HTR-8/SVneo (cell line): ENCODE results near the gene PNPT1.
"Not testable (repeated sequence)": the region's sequence is repeated elsewhere in the genome, so short reads cannot be mapped to it uniquely, and the experiment has no call there.

Experiments
- DNase-seq: peaks from one replicate; pipeline ENCODE4 v3.0.0; 2011; ENCODE audit warnings: low spot score, mixed read lengths; ENCODE audit not compliant: insufficient read length
- FAIRE-seq: peaks from 2 replicates; lab custom pipeline; 2011; peaks lifted over from hg19 to GRCh38; lab: Jason Lieb, UNC

The PNPT1 gene

DNA sequence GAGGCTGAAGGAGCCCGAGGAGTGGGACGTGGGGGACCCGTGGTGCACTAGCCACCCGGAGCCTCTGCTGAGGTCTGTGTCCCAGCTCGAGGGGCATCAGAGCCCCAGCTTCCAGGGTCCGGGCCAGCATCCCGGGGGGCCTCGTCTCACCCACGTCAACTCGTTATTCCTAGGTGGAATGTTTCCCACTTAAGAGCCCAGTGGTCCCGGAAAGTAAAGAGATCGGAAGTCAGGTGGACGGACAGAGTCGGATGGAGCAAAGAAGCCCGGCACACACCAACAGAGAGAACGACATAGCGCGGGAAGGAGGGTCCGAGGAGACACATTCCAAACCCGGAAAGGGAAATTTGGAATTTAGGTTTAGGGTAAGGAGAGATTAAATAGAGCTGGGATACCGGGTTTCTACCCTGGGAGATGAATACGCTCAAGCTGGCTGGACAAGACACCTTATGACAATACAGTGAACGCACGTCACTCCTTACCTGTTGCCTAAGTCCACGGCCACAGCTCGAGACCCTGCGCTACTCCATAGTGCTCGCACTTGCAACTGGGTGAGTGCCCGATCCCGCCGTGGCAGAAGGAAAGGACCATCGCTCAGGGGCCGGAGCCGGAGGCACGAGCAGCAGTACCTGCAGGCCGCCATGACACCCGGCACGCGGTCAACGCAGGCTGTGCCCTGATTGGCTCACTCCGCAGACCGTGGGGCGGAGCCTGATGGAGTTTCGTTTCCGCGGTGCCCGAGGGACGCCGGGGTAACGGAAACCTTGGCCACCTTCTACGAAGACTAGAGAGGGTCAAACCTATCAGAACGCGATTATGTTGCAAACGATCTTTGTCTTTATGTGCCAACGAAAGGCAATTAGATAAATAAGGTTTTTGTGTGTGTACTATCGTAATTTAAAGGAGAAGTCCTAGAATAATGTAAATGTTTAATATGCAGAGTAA lies at the start of gene PNPT1:
PNPT1 (minus strand) TSS at position 664 of the 945 bp plus-strand sequence; CDS start at position 643, 21 bp downstream.
- DNase-seq (peak; percentile 99), FAIRE-seq (peak; percentile 99)

DNA sequence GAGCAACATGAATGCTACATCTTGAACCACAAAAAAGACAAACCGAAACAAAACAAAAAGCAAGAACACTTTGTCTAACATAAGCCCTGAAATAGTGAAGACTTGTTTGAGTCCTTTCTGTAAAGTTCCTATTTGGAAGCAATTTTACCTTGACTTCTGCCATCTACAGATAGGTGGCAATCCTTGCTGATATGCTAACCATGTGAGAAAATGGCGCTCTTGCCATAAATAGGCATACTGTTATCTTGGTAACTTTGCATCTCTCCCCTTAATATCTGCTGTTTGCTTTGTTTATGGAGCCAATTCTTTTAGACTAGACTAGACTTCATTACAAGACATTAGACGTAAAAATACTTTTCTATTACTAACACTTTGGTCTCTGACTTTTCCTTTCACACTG lies 49.4 kb upstream of the PNPT1 start:
- FAIRE-seq (no peak), DNase-seq (no peak)

DNA sequence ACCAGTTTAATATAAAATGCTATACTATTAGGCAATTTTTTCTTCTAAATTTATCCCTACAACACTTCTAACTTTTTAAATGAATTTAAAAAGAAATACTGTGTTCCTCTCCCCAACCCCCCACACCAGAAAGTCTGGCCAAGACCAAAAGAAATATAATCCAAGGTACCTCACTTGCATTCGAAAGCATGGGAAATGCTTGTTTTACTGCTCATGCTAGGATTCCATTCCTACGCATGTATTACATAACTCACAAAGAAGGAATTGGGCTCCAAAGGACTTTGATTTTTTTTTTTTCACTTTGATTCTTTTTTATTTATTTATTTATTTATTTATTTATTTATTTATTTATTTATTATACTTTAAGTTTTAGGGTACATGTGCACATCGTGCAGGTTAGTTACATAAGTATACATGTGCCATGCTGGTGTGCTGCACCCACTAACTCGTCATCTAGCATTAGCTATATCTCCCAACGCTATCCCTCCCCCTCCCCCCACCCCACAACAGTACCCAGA lies 42.4 kb upstream of the PNPT1 start:
- FAIRE-seq, DNase-seq: not testable (repeated sequence)

DNA sequence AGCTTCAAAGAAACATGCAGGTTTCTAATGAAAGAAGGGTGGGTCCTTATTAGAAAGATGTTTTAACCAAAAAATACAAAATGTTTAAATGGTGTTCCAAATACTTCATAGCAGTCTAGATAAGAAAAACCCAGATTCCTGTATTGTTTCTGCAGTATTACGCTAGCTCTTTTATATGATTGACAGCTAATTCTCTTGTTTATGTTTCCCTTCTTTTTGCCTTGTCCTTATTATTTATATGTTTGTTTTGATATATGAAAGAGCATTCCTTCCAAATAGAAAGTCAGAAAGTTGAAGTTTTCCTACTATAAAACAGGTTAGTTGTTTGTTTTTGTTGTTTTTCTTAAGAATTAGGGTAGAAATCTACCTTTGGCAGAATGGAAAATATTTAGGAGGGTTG lies 41.1 kb upstream of the PNPT1 start:
- DNase-seq (no peak), FAIRE-seq (no peak)

DNA sequence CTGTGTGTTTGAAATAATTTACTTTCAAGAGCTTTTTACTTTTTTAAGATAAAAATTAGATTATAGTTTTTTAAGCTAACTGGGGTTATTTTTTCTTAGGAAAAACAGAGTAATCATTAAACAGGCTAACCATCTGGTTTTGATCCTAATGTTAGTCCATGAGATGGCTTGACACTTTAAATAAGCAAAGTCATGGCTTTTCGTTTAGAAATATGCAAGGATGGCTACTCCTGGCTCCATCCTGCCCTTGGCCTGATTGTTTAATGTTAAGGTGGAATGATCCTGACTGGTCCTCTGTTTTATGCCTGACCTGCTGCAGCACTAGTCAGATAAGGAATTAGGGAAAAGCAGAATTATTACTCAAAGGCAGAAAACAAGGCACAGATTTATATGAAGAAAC lies 39.7 kb upstream of the PNPT1 start:
- no peak for FAIRE-seq

DNA sequence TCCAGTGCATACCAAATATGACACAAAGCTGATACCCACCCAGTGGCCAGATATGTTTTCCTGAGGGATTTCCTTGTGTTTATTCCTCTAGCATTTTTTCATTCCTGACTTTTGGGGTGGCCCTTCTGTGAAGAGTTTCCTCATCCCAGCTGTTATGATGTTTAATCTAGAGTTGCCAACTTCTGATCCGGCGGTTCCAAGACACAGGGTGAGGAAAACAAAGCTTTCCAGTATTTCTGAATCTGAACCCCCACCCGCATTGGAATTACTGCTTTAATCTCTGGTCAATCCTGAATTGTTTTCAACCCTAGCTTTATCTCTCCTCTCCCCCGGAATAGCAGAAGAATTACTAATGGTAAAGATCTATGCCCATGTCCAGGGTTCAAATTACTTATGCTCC lies 39.2 kb upstream of the PNPT1 start:
- DNase-seq = no peak
- FAIRE-seq = no peak

More for the DNA sequence above, 39.7 kb upstream of the PNPT1 start:
- DNase-seq = no peak

DNA sequence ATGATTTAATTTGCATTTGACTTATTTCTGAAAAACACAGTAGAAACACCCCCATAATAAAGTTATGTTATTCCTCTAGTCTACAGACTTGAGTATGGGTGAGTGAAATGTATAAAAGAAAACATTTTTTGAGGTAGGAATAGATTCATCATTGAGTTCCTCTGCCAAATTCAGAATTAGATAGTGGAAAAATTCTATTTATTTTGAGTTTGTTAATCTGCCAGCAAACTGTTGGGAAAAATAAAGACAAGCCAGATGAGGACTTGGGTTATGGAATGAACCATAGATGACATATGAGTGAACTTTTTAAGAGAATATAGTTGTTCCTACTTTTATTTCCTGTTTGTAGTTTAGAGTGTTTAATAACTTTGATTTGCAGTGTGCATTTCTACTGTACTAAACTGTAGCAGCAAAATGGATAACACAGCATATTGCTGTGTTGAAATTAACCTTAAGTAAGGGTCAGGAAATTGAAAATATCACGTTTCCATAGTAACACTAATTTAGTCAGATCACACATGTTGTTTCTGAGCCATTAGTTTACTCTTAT lies 35.6 kb upstream of the PNPT1 start:
- no peak for FAIRE-seq

DNA sequence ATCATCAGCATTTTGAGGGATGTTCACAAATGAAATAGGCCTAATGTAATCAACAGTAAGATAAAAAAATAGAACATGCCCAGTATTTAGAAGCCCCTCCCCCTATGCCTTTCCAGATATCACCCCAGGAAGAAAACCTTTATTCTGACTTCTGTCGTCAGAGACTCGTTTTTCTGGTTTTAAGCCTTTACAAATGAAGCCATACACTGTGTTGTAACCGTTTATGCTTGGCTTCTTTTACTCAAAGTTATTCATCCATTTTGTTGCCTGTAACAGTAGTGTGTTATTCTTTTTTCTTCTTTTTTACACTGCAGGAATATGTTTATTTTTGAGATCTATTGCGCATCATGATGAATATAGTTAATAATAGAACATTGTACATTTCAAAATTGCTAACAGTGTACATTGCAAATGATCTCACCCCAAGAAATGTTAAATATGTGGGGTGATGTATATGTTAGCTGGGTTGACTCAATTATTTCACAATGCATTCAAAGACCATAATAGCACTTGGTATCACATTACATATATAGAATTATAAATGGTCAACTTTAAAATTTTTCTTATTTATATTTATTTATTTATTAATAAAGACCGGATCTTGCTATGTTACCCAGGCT lies 28.1 kb upstream of the PNPT1 start:
- FAIRE-seq = no peak
- no peak for DNase-seq

More for the DNA sequence above, 35.6 kb upstream of the PNPT1 start:
- no peak for DNase-seq

DNA sequence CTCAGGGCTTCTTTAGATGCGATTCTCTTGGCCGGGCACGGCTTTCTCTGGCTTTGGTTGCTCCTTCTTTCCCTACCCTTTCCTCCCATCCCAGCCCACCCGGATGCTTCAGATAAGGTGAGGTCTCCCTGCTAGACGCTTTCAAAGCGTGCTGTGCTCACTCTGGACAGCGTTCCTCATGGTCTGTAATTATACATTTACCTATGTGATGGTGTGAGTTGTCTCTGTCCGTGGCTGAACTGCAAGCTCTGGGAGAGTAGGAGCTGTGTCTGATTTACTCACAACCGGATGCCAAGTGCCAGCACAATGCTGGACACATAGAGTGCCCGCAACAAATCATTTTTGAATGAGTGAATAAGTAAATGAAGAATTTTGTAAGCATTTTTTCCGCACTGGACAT lies 26.8 kb upstream of the PNPT1 start:
- DNase-seq = no peak
- FAIRE-seq = no peak

DNA sequence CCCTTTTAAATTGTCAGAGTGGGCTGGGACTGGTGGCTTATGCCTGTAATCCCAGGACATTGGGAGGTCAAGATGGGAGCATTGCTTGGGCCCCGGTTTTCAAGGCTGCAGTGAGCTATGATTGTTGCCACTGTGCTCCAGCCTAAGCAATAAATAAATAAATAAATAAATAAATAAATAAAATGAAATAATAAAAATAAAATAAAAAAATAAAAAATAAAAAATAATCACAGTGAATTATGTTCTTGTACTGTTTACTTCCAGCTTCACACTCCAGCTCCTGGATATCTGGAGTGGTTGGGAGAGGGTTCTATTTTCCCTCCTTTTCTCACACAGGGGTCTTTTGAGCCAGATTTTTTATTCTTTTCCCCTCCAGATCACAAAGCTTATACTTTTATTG lies 26.2 kb upstream of the PNPT1 start:
- FAIRE-seq (no peak), DNase-seq (no peak)

DNA sequence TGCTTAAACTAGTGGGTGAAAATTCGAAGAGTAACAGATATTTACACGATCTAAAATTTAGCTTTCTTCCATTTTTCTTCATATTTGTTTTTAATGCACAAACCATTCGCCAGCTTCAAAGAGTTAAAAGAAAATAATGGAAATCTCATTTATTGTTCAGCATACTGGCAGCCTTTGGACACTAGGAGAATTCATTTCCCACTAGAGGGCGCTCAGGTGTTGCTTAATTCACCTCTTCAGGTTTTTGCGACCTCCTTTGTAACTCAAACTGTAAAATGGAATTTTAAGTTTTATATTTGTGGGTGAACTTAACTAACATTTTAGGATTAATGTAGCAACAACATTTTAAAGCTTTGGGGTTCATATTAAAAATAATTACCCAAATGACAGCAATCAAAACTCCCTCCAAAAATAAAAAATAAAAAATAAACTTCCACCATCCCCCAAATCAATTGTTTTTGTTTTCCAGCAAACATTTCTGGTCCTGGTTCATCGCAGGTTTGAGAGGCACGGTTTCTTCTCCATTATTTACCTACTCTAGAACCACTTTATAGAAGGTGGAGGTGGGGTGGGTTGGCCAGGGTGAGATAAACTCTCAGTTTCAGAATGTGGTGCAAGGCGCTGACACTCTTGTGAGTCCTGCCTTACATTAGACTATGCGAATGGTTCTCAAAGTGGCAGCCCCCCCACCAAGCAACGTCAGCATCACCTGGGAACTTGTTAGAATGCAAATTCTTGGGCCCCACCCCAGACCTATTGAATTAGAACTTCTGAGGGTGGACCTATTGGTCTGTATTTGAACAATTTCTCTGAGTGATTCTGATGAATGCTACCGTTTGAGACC lies 24.7 kb upstream of the PNPT1 start:
- peak; percentile 69 for DNase-seq

DNA sequence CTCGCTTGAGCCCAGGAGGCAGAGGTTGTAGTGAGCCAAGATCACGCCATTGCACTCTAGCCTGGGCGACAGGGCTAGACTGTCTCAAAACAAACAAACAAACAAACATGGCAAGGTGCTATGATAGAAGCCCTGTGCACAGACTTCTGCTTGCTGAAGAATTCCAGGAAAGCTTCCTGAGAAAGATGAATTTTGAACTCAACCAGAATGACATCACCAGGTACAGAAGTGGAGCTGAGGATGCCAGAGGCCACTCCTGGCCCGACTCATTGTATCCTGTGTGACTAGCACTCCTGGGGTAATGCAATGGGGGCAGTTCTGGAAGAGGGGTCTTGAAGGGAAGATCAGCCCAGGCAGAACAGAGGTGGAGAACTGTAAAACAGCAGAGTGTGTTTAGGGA lies 22.0 kb upstream of the PNPT1 start:
- no peak for FAIRE-seq

More for the DNA sequence above, 24.7 kb upstream of the PNPT1 start:
- FAIRE-seq = no peak

DNA sequence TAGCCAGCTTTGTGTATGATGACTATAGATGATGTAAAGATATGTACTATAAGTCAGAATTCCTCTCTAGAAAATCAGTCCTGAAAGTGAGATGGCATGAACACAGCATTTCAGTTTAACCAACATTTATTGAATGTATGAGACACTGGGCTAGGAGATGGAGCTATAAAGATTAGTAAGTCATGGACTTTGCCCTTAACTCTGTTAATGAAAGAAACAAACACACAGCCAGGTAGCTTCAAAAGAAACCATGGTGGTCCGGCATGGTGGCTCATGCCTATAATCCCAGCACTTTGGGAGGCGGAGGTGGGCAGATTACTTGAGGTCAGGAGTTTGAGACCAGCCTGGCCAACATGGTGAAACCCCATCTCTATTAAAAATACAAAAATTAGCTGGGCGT lies 21.5 kb upstream of the PNPT1 start:
- FAIRE-seq, DNase-seq: not testable (repeated sequence)

More for the DNA sequence above, 22.0 kb upstream of the PNPT1 start:
- no peak for DNase-seq

DNA sequence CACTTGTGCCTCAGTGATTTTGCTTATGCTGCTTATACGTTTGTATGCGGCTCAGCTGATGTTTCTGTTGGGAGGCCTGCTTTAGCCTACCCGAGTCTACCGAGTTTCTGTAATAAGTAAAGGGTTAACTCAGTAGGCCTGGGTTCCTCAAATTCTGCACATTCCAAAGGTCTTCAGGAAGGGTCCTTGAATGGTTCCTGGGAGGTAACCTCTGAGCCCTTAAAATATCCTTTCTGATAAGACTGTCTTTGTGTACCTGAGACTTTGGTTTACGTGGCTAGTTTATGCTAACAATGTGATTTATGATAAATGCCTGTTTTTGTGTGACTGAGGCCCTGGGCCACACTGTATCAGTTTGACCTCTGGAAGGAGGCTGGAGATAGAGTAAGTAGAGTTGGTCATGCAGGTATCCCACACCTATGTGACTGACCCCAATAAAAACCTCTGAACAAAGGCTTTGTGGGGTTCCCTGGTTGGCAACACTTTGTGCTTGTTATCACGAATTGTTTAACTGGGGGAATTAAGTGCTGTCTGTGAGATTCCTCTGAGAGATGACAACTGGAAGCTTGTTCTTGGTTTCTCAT lies 18.9 kb upstream of the PNPT1 start:
- FAIRE-seq (no peak), DNase-seq (no peak)

DNA sequence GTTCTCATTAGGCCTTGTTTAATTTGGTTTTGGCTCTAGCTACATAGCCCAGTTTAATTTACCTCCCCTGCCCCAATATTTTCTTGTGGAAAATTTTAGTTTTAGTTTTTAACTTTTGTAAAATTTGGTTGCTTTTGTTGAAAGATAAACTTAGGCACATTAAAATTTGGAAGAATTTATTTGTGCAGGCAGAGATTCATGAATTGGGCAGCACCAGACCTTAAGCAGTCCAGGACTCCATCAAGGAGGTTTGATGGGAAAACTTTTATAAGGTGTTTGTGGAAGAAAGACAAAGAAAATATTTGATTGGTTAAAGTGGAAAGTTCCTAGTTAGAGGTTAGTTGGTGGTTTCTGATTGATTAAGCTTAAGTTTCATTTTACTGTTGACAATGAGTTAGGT lies 16.4 kb upstream of the PNPT1 start:
- FAIRE-seq (no peak), DNase-seq (no peak)

DNA sequence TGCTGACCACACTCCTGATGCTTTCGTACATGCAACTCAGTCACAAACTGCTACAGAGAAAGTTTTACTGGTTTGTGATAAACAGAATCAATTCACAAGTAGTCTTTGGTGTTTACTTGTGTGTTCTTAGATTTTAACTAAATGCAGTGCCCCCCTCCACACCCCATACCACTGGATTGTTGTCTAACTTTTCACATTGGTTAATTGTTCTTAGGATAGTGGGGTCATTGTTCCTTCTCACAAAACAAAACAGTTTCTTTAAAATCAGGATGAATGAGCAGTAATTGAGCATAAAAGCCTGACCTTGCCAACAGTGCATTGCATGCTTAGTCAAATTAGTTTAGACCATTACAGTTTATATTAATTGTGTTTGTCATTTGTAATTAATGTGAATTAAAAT lies 14.1 kb upstream of the PNPT1 start:
- DNase-seq = no peak
- no peak for FAIRE-seq

DNA sequence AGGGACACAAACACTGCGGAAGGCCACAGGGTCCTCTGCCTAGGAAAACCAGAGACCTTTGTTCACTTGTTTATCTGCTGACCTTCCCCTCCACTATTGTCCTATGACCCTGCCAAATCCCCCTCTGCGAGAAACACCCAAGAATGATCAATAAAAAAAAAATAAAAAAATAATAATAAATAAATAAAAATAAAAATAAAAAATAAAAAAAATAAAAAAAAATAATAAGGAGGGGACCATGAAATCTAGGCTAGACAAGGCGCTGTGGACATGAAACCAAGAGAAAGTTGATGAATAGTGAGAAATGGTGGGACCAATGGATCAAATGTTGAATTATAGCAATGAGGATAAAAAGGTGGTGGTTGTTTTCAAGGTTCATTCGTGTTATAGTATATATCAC lies 12.6 kb upstream of the PNPT1 start:
- not testable (repeated sequence) for DNase-seq, FAIRE-seq

DNA sequence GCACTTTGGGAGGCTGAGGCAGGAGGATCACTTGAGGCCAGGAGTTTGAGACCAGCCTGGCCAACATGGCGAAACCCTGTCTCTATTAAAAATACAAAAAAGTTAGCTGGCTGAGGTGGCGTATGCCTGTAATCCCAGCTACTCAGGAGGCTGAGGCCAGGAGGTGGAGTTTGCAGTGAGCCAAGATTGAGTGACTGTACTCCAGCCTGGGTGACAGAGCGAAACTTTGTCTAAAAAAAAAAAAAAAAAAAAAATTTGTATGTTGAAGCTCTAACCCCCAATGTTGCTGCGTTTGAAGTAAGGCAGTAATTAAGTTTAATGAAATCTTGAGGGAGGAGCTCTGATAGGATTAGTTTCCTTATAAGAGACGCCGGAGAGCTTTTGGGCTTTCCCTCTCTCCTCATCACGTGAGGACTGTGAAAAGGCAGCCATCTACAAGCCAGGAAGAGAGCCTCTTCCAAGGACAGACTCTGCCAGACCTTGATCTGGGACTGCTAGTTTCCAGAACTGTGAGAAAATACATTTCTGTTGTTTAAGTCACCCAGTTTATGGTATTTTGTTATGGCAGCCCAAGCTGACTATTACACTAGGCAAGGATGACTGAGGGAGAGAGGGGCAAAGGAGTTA lies 11.5 kb upstream of the PNPT1 start:
- DNase-seq = no peak
- no peak for FAIRE-seq

DNA sequence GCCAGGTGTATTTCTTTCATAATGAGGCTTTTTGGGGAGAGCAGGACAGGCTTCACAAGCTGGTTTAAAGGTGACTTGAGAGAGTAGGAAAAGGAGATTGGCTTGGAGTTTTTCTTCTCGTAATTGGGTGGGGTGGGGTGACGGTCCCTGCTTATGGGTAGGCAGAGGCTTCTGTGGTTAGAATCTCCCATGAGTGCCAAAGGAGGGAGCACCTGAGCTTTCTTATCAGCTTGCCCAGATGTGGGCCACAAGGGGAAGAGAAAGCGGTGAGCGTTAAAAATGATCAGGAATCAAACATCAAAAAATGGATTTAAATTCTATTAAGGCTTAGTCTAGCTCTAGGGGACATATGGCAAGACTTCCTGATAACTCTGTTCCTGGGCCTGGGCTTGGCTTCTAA lies 9.7 kb upstream of the PNPT1 start:
- FAIRE-seq (no peak), DNase-seq (no peak)
